IMR-90 (cell line): ENCODE measurements around the gene TLCD2. TPM values are rescaled to one million over a fixed set of nuclear protein-coding genes. Genes with fewer than 3 reads are reported as not detected.
"Not testable (repeated sequence)": the region's sequence is repeated elsewhere in the genome, so short reads cannot be mapped to it uniquely, and the experiment has no call there.

Experiments
- ATAC-seq: fragments of 200-7000 bp; cut with Tn5 transposase; 2 replicates; pipeline ENCODE4 v1.9.1; 2020; ENCODE audit warnings: low read depth, mild to moderate bottlenecking, moderate library complexity
- BruUV-seq: library from RNA; stranded (reverse); fragments of 400-500 nt; replicated peaks from 2 replicates; lab custom pipeline; 2021; lab: Mats Ljungman, UMichigan
- CTCF ChIA-PET: fragments of 300-600 bp; formaldehyde crosslinking; extraction: SDS; loops from one replicate; lab custom pipeline; 2021; ENCODE audit warnings: antibody characterized with exemption; lab: Yijun Ruan, JAX
- POLR2A ChIA-PET: fragments of 300-600 bp; sonication (Branson Sonifier 250); formaldehyde crosslinking; loops from one replicate; lab custom pipeline; 2022; ENCODE audit warnings: antibody characterized with exemption; ENCODE audit not compliant: unreplicated experiment; lab: Charles Lee
- DNase-seq: peaks from one replicate; pipeline ENCODE4 v3.0.0; 2013
- H2AFZ ChIP-seq: replicated peaks from 2 replicates; pipeline ENCODE3; 2013; ENCODE audit warnings: low read length, mild to moderate bottlenecking; ENCODE audit not compliant: poor library complexity
- H2AK5ac ChIP-seq: 2 replicates; pipeline ENCODE4 v1.6.1; 2013; ENCODE audit warnings: low read depth, low read length, inconsistent platforms
- H2AK9ac ChIP-seq: replicated peaks from 2 replicates; pipeline ENCODE3; 2013; ENCODE audit warnings: mild to moderate bottlenecking, low read depth, low read length, moderate library complexity; ENCODE audit not compliant: poor library complexity
- H2BK120ac ChIP-seq: 2 replicates; pipeline ENCODE4 v1.6.1; 2013; ENCODE audit warnings: low read depth, low read length, inconsistent platforms
- H2BK15ac ChIP-seq: 3 replicates; pipeline ENCODE4 v1.6.1; 2013; ENCODE audit warnings: low read depth, low read length, inconsistent platforms
- H2BK20ac ChIP-seq: 2 replicates; pipeline ENCODE4 v1.6.1; 2013; ENCODE audit warnings: low read depth, mild to moderate bottlenecking, inconsistent platforms, low read length, moderate library complexity
- H2BK5ac ChIP-seq: 2 replicates; pipeline ENCODE4 v1.6.1; 2013; ENCODE audit warnings: mild to moderate bottlenecking, low read depth, low read length, inconsistent platforms; ENCODE audit not compliant: poor library complexity, severe bottlenecking
- H3K14ac ChIP-seq: replicated peaks from 2 replicates; pipeline ENCODE4 v1.6.1; 2013; ENCODE audit warnings: low read depth, low read length, inconsistent platforms
- H3K18ac ChIP-seq: 2 replicates; pipeline ENCODE4 v1.6.1; 2013; ENCODE audit warnings: low read depth, low read length, control low read depth
- H3K23ac ChIP-seq: 2 replicates; pipeline ENCODE4 v1.6.1; 2013; ENCODE audit warnings: low read depth, low read length, inconsistent platforms
- H3K27ac ChIP-seq: 2 replicates; pipeline ENCODE4 v1.5.1; 2013; ENCODE audit warnings: mild to moderate bottlenecking, control low read depth, low read length; ENCODE audit not compliant: insufficient read depth
- H3K27me3 ChIP-seq: 2 replicates; pipeline ENCODE4 v1.6.1; 2013; ENCODE audit warnings: low read length; ENCODE audit not compliant: control insufficient read depth, insufficient read depth
- H3K36me3 ChIP-seq: 2 replicates; pipeline ENCODE4 v1.6.1; 2013; ENCODE audit warnings: low read length, mixed read lengths; ENCODE audit not compliant: control insufficient read depth, insufficient read depth
- H3K4ac ChIP-seq: 2 replicates; pipeline ENCODE4 v1.6.1; 2013; ENCODE audit warnings: low read depth, low read length, inconsistent platforms
- H3K4me1 ChIP-seq: 2 replicates; pipeline ENCODE4 v1.6.1; 2013; ENCODE audit warnings: low read length, mixed read lengths; ENCODE audit not compliant: control insufficient read depth, insufficient read depth
- H3K4me2 ChIP-seq: 2 replicates; pipeline ENCODE4 v1.6.1; 2013; ENCODE audit warnings: low read depth, mild to moderate bottlenecking, control low read depth, low read length, moderate library complexity
- H3K4me3 ChIP-seq: 2 replicates; pipeline ENCODE4 v1.5.1; 2013; ENCODE audit warnings: low read depth, mild to moderate bottlenecking, control low read depth, low read length, moderate library complexity; ENCODE audit not compliant: insufficient read depth
- H3K56ac ChIP-seq: 2 replicates; pipeline ENCODE4 v1.6.1; 2013; ENCODE audit warnings: low read length, inconsistent platforms; ENCODE audit not compliant: insufficient read depth; ENCODE audit errors: extremely low read depth
- H3K79me1 ChIP-seq, 2 experiments: 2 replicates each; pipeline ENCODE4 v1.6.1; 2013; ENCODE audit warnings: low read length in 2 of 2, inconsistent platforms in 1 of 2, low read depth in 1 of 2
- H3K9ac ChIP-seq: 2 replicates; pipeline ENCODE4 v1.6.1; 2013; ENCODE audit warnings: low read depth, low read length, control low read depth
- H3K9me1 ChIP-seq: 2 replicates; pipeline ENCODE4 v1.6.1; 2013; ENCODE audit warnings: low read length, inconsistent platforms; ENCODE audit not compliant: insufficient read depth
- H3K9me3 ChIP-seq: 2 replicates; pipeline ENCODE4 v1.6.1; 2013; ENCODE audit warnings: low read length; ENCODE audit not compliant: control insufficient read depth, insufficient read depth
- H4K20me1 ChIP-seq: 2 replicates; pipeline ENCODE4 v1.6.1; 2013; ENCODE audit warnings: low read length, inconsistent platforms; ENCODE audit not compliant: insufficient read depth
- H4K5ac ChIP-seq: 2 replicates; pipeline ENCODE4 v1.6.1; 2013; ENCODE audit warnings: mild to moderate bottlenecking, low read depth, low read length, control low read depth
- H4K8ac ChIP-seq, 2 experiments: 2 replicates each; pipeline ENCODE4 v1.6.1; 2013; ENCODE audit warnings: low read depth in 2 of 2, low read length in 2 of 2, control low read depth in 1 of 2, inconsistent platforms in 1 of 2
- H4K91ac ChIP-seq: 2 replicates; pipeline ENCODE4 v1.6.1; 2013; ENCODE audit warnings: low read depth, low read length, inconsistent platforms; ENCODE audit not compliant: insufficient read depth
- BHLHE40 ChIP-seq: fragments of 150-350 bp; IDR thresholded peaks from 2 replicates; pipeline ENCODE4 v1.6.1; 2016; ENCODE audit warnings: mild to moderate bottlenecking, low read depth, low read length
- CEBPB ChIP-seq: IDR thresholded peaks from 2 replicates; pipeline ENCODE4 v1.6.1; 2012; ENCODE audit warnings: low read depth, low read length, improper control_type of control experiment
- CHD1 ChIP-seq: IDR thresholded peaks from 2 replicates; pipeline ENCODE4 v1.6.1; 2012; ENCODE audit warnings: low read depth, low read length, improper control_type of control experiment
- FOS ChIP-seq: fragments of 150-350 bp; IDR thresholded peaks from 2 replicates; pipeline ENCODE4 v1.6.1; 2016; ENCODE audit warnings: low read depth, low read length
- MAFK ChIP-seq: IDR thresholded peaks from 2 replicates; pipeline ENCODE4 v1.6.1; 2012; ENCODE audit warnings: low read depth, low read length, improper control_type of control experiment
- RFX5 ChIP-seq: IDR thresholded peaks from 2 replicates; pipeline ENCODE4 v1.8.0; 2012; ENCODE audit warnings: low read depth, mild to moderate bottlenecking, low read length, moderate library complexity
- WGBS, 2 experiments: methylation state at CpG; one replicate each; pipeline versions ENCODE4 v1.1.5 to v1.1.7; 2013; ENCODE audit warnings: missing lambda C conversion rate in 2 of 2; ENCODE audit not compliant: insufficient read length in 1 of 2; ENCODE audit errors: extremely low coverage in 2 of 2; 5-methylcytosine and 5-hydroxymethylcytosine counted together
- dilution Hi-C: fragments of 300-500 bp; cut with HindIII; formaldehyde crosslinking; loops from one replicate; pipeline ENCODE4 v1.14.3; 2018; ENCODE audit warnings: low sequenced_read_pairs; ENCODE audit not compliant: unreplicated experiment
- in situ Hi-C: fragments of 300-500 bp; cut with MboI; formaldehyde crosslinking; loops from 3 replicates; pipeline ENCODE4 v1.14.3; 2019; ENCODE audit warnings: low sequenced_read_pairs, inconsistent platforms, mixed read lengths
- intact Hi-C: fragments of 100-400 bp; cut with micrococcal nuclease; formaldehyde crosslinking; loops from 2 replicates; pipeline ENCODE4 v1.10.0; 2022
- polyA plus RNA-seq, 3 experiments: library from polyadenylated mRNA; depleted of rRNA; stranded (reverse); fragments of >200 nt; gene quantifications; 2 replicates each; pipeline ENCODE4 v1.2.3, GENCODE V29; 2012; ENCODE audit warnings: low replicate concordance in 1 of 3
- total RNA-seq: library from RNA; depleted of rRNA; stranded (reverse); fragments of >200 nt; gene quantifications from 2 replicates; pipeline ENCODE4 v1.2.3, GENCODE V29; 2012
- TF ChIP-seq, protein P1 (sequence below): conservative IDR thresholded peaks from 2 replicates; pipeline ENCODE4 v1.5.1; 2012; ENCODE audit warnings: mild to moderate bottlenecking, low read depth, low read length, improper control_type of control experiment

The TLCD2 gene
- total and polyA plus RNA-seq, 2 of the 4 experiments (the other 2 are of a cell fraction): 0.72 to 1.2 TPM

DNA sequence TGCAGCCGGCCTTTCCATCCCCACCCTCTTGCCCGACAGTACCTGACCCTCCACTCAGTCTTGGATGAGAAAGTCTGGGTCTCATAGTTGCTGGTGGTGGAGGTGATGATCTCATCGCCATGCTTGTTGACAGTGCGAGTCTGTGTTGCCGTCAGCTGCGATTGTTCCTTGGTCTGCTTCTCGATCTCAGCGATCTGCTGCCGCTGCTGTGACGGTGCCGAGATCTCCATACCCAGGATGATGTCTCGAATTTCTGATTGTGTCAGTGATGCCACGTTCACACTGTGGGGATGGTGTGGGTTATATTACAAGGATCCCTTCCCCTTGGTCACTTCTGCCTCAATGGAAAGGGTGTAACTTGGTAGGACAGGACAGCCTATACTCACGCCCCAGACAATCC lies 56.4 kb downstream of the TLCD2 start:
- intact Hi-C loops (no loop called here), dilution Hi-C loops (no loop called here), in situ Hi-C loops (loop anchor here (10.0 kb wide), 1 partner anchor 131 kb away; no protein-coding TSS in a partner anchor)
- H2BK15ac ChIP-seq: no peak overlapping the region
- 100% methylated on average over 1 of the region's 14 CpGs; no CpG with 5 or more reads in 1 of the 2 experiments for WGBS, 2 experiments
- peaks cover 72% of the 10 kb centered on the region for H3K36me3 ChIP-seq
- no peak overlapping the region for H4K8ac ChIP-seq
- no peak overlapping the region for H2AK5ac ChIP-seq
- H3K23ac ChIP-seq: no peak overlapping the region
- no peak overlapping the region for H3K18ac ChIP-seq
- H4K20me1 ChIP-seq: peaks cover 25% of the 10 kb centered on the region
- no peak overlapping the region for H3K9ac ChIP-seq
- H3K79me1 ChIP-seq: peaks cover 15 to 30% of the 10 kb centered on the region in 2 experiments
- no peaks in the 10 kb centered on the region for H3K27me3 ChIP-seq
- H4K91ac ChIP-seq: no peak overlapping the region
- CTCF ChIA-PET: no interaction called here
- no peak overlapping the region for H4K5ac ChIP-seq
- no peak overlapping the region for H3K4me2 ChIP-seq
- H3K56ac ChIP-seq: no peak overlapping the region
- POLR2A ChIA-PET: no interaction called here
- no peak overlapping the region for H2BK5ac ChIP-seq
- H3K9me1 ChIP-seq: peaks cover 12% of the 10 kb centered on the region
- no peak overlapping the region for H3K4ac ChIP-seq
- H3K27ac ChIP-seq: no peak overlapping the region
- no peak for ATAC-seq
- no peak overlapping the region for H2BK120ac ChIP-seq
- peaks cover 6% of the 10 kb centered on the region for H3K4me1 ChIP-seq
- no peak overlapping the region for H2BK20ac ChIP-seq
- no peak overlapping the region for H3K14ac ChIP-seq
- no TSS peak for BruUV-seq
- H2AK9ac ChIP-seq: peak overlapping the region; percentile 3
- H3K9me3 ChIP-seq: no peaks in the 10 kb centered on the region
- H3K4me3 ChIP-seq: no peak overlapping the region
- no peak for TF ChIP-seq FOS
- TF ChIP-seq RFX5: no peak
- TF ChIP-seq CHD1: no peak
- no peak for TF ChIP-seq MAFK
- TF ChIP-seq, protein P1, sequence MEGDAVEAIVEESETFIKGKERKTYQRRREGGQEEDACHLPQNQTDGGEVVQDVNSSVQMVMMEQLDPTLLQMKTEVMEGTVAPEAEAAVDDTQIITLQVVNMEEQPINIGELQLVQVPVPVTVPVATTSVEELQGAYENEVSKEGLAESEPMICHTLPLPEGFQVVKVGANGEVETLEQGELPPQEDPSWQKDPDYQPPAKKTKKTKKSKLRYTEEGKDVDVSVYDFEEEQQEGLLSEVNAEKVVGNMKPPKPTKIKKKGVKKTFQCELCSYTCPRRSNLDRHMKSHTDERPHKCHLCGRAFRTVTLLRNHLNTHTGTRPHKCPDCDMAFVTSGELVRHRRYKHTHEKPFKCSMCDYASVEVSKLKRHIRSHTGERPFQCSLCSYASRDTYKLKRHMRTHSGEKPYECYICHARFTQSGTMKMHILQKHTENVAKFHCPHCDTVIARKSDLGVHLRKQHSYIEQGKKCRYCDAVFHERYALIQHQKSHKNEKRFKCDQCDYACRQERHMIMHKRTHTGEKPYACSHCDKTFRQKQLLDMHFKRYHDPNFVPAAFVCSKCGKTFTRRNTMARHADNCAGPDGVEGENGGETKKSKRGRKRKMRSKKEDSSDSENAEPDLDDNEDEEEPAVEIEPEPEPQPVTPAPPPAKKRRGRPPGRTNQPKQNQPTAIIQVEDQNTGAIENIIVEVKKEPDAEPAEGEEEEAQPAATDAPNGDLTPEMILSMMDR: no peak
- no peak for TF ChIP-seq CEBPB
- TF ChIP-seq BHLHE40: no peak
- no peak overlapping the region for H2AFZ ChIP-seq
- DNase-seq: no peak

DNA sequence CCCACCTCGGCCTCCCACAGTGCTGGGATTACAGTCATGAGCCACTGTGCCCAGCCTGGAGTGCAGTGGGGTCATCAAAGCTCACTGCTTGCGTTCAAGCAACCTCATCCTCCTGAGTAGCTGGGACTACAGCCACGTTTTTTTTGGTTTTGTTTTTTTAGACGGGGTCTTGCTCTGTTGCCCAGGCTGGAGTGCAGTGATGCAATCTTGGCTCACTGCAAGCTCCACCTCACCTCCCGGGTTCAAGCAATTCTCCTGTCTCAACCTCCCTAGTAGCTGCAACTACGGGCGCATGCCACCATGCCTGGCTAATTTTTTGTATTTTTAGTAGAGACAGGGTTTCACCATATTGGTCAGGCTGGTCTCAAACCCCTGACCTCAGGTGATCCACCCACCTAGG lies 57.4 kb downstream of the TLCD2 start:
- POLR2A ChIA-PET: not testable (repeated sequence)

More for the DNA sequence above, 57.4 kb downstream of the TLCD2 start:
- H3K9me1 ChIP-seq: peaks cover 11% of the 10 kb centered on the region
- H3K4me3 ChIP-seq, H2BK120ac ChIP-seq, H3K27me3 ChIP-seq, H3K18ac ChIP-seq, H2BK20ac ChIP-seq, H3K56ac ChIP-seq, H3K9me3 ChIP-seq, H2BK15ac ChIP-seq, H3K4ac ChIP-seq, CTCF ChIA-PET, DNase-seq, H3K4me2 ChIP-seq, BruUV-seq, H3K9ac ChIP-seq, H4K5ac ChIP-seq, H4K91ac ChIP-seq, dilution Hi-C loops, H3K14ac ChIP-seq, H3K27ac ChIP-seq, H2AK9ac ChIP-seq, intact Hi-C loops, H4K8ac ChIP-seq, H2BK5ac ChIP-seq, H2AK5ac ChIP-seq, ATAC-seq, H2AFZ ChIP-seq, H3K23ac ChIP-seq: not testable (repeated sequence)
- peaks cover 14% of the 10 kb centered on the region for H3K4me1 ChIP-seq
- in situ Hi-C loops: loop anchor here (10.0 kb wide), 1 partner anchor 132 kb away; no protein-coding TSS in a partner anchor
- peaks cover 8 to 22% of the 10 kb centered on the region in 2 experiments for H3K79me1 ChIP-seq
- H4K20me1 ChIP-seq: peaks cover 19% of the 10 kb centered on the region
- H3K36me3 ChIP-seq: peaks cover 62% of the 10 kb centered on the region
- WGBS, 2 experiments: 92% methylated on average over 4 of the region's 7 CpGs; no CpG with 5 or more reads in 1 of the 2 experiments
